HG02571 (cell line): Measurements from ENCODE around the gene DPP6.

Experiments
- ATAC-seq: cut with Tn5 transposase; IDR thresholded peaks from one replicate; pipeline ENCODE4 v1.9.1; 2021; ENCODE audit warnings: mild to moderate bottlenecking, moderate library complexity; ENCODE audit not compliant: unreplicated experiment

Gene DPP6

DNA sequence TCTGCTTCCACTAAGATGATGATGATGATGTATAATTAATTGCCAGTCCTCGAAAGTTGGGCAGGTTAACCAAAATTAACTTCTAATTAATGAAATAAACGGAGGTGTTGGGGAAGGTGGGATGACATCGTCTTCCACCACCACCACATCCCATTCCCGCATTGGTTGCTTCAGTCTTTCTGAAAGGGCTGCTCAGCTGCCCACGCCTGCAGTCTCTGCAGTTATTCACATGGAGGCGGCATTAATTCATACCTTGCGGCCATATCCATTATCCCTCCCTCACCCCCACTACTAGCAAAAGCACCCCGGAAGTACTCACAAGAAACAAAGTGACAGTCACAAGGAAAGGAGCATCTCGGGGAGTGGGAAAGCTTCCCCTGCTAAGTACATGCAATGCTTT is 387.9 kb downstream of the DPP6 start:
- no peak for ATAC-seq

DNA sequence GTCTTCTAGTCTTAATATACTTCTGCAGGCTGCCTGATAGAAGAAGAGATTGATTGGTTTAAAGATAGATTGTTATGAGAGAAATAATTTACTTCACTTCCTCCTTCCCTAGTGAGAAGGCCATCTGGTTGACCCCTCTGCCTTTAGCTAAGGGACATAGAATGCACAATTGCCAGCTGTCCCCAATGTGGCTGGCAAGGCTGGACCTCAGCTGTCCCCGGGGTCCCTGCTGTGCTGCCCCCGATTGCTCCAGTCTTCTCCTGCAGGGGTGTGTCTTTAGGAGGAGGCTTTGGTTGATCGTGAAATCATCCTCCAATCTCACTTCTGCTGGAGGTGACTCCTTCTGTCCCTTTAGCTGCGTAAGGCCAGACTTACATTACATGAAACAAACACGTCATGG is 388.5 kb downstream of the DPP6 start:
- ATAC-seq: no peak

DNA sequence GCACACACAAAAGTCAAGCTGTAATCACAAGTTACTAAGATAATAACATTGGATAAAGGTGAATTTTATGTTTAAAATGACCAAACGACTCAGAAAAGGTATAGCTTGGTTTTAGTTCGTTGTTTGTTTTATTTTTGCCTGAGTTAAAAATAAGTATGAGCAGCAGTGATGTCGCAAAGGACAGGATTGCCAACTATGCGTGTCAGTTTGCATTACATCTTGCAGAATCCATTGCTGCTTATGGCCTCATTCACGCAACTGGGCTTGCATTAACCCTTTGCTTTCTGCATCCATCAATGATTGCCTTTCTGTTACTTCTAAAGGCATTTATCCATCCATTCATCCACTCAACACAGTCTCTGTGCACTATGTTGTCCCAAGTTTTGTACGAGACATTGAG is 389.6 kb downstream of the DPP6 start:
- ATAC-seq: no peak

DNA sequence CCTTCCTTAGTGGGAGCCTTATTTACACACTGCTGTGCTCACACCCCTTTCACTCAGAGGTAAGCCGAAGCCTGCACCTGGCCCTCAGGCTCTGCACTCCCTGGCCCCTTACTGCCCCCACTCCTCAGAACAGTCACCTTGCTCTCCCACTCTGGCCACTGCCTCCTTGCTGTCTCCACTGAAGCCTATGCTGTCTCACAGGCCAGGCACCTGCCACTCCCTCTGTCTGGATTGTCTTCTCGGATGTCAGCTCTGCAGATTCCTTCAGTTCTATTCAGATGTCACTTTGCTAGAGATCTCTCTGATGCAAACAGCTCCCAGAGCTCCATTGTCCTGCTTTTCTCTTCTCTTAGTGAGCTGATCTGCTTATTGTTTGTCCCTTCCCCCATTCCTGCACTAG is 390.7 kb downstream of the DPP6 start:
- ATAC-seq: no peak

DNA sequence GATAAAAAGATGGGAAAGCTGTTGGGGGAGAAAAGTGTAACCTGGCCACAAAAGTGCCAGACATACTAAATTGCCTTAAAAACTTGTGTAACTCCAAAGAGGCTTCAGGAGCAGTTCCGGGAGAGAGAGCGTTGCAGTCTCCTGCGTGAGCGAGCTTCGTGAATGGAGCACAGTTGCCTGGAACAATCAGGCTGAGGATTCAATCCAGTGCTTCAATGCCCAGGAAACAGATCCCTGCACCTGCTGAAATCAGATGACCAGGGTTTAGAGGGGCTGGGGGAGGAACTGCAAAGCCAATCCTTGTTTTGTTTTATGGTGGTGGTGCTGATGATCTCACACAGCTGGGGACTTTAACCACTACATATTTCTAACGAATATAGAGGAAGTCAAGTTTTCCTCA is 398.3 kb downstream of the DPP6 start:
- ATAC-seq: no peak

DNA sequence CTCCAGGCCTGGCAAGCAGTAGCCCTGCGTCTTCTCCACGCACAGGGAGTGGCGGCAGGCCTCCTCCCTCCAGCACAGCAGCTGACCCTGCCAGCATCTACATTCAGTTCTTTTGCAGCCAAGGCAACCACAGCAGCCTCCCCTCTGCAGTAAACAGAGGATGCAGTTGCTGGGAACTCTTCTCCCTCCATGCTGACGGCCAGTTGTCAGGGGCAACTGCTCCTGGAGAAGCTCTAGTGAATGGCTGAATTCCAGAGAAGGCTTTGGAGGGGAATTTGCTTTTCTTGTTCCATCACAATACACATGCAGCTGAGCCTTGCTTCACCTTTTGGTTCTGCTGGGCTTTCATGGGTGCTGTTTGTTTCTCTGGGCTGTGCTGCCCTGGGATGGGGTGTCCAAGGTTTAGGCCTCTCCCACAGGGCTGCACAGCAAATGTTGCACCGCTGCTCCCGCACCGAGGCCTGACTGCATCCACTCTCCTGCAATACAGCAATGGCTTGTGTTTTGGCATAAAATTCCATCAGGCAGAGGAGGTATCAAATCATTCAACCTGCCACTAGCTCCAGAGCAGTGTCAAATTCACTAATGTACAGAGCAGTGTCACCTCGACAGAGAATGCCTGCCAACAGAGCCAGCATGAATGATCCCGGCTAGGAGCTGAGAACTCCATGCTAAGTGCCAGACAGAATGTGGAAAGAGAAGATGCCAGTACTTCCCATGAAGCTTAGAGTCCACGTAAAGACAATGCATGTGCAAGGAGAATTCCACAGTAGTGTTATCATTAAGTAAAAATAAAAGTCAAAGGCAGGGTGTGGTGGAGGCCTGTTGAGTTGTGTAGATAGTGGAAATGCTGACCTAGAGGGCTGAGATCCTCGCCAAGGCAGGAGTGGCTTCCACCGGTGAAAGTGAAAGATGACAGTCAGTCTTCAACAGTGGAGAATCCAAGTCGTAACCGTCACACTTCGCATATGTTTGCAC is 399.6 kb downstream of the DPP6 start:
- ATAC-seq: no peak

DNA sequence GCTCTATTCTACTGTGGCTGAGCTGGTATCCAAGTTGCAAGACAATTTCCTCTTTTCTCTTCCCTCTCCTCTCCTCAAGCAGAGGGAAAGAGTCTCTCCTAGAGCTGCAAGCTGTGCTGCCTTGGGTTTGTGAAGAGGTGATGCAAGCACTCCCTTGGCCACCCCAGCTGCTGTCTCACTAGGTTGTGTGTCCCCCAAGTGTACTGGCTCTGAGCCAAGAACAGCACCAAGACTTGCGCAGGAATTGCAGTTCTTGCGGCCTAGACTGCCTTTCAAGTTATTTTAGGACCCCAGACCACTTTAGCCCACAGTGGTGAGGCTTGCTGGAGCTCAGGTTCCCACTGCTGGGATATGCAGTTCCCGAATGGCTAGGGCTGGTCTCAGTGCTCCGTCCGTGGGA is 411.6 kb downstream of the DPP6 start:
- no peak for ATAC-seq

DNA sequence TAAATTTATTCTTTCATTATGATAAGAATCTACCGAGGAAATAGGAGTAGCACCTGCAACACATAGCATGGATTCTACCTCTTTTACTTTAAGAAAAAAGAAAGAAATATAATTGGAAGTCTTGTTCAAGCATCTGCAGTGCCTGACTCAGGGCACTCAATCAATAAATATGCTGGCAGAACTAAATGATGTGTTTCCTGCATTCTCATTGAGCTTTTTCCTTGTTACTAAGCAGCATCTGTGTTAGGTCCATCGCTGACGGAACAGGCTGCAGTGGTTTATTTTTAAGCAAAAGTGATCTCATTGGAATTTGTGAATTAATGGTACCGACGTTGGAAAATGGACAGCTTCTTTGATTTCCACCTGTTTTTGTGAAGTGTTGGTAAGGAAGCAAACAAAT is 417.5 kb downstream of the DPP6 start:
- ATAC-seq: no peak

DNA sequence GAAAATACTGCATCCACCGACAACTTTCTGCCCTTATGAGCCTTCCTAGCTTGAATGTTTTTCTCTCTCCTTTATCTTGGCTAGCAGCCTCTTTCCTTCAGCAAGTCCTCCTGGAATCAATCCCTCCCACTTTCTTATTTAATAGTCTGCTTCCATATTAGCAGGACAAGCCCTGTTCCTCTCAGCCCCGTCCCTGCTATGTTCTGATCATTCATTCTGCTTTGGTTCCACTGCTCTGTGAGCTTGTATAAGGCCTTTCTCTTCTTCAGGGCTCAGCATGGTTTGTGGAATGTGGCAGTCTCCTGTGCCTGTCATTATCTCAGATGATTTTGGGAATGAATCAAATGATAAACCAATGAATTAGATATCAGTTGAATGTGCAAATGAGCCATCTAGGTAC is 420.1 kb downstream of the DPP6 start:
- no peak for ATAC-seq

DNA sequence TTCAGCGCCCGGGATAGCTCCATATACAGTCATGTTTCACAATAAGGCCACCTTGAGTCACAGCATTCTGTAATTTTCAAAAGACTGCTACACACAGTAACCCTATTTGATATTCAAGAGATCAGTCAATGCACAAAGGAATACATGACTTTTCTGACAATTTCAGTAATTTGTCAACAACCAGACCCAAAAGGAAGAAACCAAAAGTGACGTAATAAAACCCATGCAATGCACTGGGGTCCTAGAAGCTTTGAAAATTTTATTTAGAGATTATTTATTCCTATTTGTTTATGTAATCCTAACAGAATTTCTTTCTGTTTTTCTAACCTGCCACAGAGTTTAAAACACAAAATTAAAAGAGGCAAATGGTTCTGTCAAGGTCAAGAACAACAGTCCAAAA is 421.2 kb downstream of the DPP6 start:
- ATAC-seq: no peak

DNA sequence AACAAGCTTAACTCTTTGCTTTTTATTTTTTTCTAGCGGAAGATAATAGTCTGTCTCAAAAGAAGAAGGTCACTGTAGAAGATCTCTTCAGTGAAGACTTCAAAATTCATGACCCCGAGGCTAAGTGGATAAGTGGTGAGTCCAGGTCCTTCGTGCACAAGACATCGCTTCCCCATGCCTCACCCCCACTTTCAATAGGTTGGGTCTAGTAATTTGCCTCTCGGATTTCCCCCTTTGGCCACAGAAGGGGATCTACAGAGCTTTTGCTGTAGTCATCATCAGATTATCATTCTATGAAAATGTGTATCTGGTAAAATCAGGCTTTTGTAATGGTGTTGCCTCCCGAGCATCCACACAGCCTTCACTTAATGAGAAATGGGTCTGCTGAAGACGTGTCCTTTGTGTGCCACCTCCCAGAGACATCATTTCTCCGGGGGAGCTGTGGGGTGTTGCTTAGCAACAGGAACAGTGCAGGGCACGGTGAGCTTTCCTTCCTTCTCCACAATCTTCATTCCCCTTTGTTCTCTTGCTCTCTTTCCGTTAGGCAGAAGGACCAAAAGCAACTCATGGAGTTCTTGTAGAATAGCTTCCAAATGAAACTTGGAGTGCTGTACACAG is 422.8 kb downstream of the DPP6 start:
- ATAC-seq: no peak

DNA sequence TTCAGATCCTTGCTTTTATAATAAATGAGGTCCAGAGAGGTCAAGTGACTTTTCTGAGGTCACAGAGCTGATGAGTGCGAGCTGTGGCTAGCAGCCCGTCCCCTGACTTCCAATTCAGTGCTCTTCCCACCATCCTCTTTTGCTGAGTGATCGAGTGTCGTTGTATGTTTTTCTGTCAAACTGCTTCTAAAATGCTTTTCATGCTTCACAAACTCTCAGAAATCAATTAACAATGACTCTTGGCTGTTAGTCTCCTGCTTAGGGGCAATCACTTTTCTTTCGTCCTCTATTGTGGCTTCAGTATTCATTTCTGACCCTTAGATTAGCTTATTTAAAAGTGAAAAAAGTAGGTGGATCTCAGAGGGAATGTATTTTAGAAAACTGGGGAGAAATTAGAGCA is 423.7 kb downstream of the DPP6 start:
- no peak for ATAC-seq

DNA sequence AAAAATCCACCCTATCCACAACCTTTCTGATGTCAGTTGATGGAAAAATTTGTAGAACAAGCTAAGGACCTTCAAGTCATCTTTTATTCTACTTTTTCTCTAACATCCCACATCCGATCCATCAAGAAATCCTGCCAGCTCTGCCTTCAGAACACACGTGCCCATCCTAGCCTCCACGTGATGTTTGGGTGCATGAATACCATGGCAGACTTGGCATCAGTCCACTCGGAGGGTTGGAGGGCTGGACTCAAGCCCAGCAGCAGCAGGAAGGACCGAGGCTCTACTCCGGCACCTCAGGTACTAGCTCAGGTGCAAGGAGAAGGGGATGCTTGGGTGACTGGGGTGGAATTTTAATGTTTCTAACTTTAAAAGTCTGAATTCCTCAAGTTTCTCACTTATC is 428.6 kb downstream of the DPP6 start:
- no peak for ATAC-seq

DNA sequence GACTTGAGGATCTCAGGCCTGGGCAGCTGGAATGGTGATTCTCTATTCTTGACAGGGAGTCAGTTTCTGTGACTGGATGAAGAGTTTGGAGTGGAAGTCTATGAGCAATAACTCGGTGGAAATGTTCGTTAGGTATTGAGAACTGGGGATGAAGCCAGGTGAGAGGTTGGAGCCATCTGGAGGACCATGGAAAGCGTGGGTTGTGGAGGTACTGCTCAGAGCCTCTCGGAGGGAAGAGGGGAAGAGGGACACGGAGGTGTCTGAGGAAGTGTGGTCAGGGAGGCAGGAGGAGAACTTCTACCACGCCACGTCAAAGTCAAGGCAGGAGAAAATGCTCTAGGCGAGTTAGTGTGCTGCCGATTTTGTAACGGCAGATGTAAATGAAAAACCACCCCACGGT is 430.7 kb downstream of the DPP6 start:
- ATAC-seq: no peak

DNA sequence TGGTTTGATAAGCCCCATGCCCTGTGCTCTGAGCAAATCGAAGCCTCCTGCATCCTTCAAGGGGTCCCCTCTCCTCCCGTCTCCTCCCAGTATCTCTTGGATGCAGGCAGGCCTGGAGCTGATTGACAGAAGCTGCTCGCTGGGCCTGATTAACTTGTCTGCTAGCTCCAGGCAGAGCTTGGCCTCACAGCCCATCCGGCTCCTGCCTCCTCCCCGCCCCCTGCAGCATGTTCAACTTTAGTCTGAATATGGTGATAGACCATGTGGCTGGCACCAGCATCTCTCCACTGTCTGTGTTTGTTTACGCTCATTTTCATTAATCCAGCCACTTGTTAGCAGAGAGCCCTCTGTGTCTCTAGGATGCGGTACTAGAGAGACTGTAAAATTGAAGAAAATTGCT is 432.2 kb downstream of the DPP6 start:
- no peak for ATAC-seq

DNA sequence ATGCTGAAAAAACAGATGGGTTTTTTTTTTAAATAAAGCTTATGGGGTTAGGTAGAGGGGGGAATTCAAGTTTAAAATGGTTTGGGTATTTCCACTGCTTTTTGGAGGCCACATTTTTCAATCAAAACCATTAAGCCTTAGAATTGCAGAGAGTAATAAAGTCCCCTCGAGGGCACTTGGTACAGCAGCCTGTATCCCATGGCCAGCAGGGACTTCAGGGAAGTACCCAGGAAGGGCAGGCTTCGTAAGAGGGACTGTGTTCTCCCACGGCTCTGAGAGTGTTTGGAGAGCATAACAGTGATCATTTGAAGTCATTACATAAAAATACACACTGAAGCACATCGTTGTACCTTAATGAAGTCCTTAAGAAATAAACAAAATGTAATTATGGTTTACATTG is 432.7 kb downstream of the DPP6 start:
- ATAC-seq: no peak

DNA sequence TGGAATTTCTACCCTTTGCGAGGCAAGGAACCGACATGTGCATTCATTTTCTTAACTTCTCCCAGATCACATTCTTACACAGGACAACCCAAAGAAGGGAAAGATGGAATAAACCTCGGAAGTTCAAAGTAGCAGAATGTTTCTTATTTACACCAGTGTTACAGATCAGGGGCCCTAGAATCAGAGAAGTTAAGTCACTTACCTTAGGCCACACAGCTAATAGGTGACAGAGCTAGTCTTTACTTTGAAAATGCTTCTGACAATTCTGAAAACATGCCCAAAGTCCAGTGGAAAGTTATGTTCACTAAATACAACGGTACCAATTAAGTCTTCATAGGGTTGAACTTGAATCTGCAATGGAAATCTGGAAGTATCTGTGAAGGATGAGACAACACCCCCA is 437.7 kb downstream of the DPP6 start:
- no peak for ATAC-seq

DNA sequence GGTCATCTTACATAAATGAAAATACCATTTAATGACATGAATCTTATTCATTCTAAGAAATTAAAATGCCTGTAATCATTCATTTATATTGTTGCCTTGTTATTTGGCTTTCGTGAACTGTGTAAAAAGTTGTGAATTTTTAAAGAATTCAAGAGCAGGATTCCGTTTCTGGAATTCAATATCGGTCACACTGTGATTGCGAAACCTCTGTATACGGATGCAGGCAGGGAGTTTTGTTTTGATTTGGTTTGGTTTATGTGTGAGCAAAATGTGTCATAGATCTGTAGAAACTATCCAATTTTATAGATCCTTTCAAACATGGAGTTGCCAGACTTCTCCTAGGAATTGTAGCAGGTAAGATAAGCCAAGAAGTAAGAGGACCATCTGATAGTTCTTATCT is 441.4 kb downstream of the DPP6 start:
- no peak for ATAC-seq

DNA sequence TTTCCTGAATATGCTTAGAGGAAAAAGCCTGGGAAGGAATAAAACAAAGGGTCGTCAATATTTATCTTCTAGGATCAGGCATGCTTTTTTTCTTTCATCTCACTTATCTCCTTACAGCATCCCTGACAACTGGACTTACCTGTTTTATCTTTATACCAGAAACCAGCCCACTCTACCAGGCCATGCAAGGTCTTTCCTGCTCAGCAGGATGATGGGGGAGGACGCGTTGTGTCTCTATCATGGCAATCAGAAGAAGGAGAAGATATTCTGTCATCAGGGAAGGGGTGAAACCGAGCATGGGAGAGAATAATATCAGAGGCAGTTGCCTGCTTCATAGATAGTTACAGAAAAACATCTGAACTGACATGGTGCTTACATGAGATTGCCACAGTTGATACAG is 445.6 kb downstream of the DPP6 start:
- no peak for ATAC-seq

DNA sequence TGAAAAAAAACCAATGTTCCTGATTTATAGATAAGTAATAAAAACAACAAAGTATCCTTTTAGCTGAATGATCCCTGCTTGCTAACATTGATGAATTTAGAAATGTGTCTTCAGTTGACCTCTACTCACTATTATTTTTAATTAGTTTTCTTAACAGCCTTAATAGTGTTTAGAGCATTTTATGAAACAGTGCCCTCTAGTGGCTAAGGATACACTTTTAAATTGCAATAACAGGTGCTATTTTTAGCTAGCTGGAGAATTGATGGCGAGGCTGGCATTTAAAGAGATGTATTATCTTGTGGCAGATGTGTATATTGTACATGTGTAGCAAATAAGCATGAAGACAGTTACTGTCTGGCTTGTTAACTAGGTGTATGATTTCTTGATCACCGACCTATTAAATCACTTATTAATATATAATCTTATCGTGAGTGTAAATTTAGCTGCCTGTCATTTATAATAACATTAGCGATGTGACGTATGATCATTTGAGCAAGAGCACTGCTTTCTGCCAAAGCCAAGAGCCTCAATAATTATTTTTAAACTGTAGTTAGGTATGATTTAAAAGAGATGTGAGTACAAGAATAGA is 451.9 kb downstream of the DPP6 start:
- ATAC-seq: no peak

DNA sequence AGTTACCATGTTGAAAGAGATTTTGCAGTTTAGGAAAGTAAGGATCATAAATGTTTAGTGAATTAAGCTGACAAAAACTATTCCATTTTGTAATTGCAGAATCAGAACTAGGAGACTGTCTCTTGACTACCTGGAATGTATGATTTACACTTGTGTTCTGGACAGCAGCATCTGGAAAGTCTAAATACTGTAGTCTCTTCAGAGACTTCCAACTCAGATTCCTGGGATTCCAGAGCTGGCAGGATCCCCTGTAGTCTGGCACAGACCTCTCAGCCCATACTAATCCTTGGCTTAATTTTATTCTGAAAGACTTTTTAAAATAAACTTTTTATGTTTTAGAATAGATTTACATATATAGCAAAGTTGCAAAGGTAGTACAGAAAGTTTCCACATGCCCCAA is 452.7 kb downstream of the DPP6 start:
- no peak for ATAC-seq

DNA sequence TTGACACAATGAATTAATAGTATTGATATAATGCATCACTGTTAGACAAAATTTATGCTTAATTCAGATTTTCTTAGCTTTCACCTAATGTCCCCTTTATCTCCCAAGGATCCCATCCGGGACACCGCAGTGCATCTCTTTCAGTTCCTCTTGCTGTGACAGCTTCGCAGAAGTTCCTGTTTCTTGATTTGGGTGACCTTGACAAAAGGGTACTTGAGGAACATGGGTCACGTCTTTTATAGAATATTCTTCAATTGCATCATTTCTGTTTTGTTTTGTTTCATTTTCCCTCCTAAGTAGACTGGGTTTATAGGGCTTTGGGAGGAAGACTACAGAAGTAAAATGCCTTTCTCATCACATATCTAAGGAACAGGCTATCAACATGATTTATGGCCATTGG is 453.2 kb downstream of the DPP6 start:
- no peak for ATAC-seq
